B cell (primary cell): ENCODE measurements around the gene RHOD.

ENCODE experiments used
- EZH2 ChIP-seq: IDR thresholded peaks from 2 replicates; pipeline ENCODE4 v1.6.1; 2012; ENCODE audit warnings: borderline replicate concordance, low read depth, mild to moderate bottlenecking, moderate library complexity, low read length; ENCODE audit not compliant: insufficient read depth, poor library complexity, severe bottlenecking
- TF ChIP-seq, protein P1 (sequence below): fragments of 200-600 bp; IDR thresholded peaks from one replicate; pipeline ENCODE4 v1.8.0; 2022; ENCODE audit warnings: antibody characterized with exemption, mild to moderate bottlenecking

DNA sequence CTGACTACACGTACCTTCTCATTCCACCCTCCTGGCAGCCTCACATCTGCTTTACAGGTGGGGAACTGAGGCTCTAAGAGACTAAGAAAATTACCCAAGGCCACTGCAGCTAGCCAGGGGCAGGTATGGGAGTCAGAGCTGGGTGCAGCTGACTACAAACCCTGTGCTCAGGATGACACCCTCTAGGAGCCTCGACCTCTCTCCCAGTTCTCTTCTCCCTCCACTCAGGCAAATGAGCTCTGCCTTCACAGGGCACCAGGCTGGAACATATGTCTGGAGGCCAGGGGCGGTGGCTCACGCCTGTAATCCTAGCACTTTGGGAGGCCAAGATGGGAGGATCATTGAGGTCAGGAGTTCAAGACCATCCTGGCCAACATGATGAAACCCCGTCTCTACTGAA is 29.7 kb upstream of the RHOD start:
- TF ChIP-seq, protein P1, sequence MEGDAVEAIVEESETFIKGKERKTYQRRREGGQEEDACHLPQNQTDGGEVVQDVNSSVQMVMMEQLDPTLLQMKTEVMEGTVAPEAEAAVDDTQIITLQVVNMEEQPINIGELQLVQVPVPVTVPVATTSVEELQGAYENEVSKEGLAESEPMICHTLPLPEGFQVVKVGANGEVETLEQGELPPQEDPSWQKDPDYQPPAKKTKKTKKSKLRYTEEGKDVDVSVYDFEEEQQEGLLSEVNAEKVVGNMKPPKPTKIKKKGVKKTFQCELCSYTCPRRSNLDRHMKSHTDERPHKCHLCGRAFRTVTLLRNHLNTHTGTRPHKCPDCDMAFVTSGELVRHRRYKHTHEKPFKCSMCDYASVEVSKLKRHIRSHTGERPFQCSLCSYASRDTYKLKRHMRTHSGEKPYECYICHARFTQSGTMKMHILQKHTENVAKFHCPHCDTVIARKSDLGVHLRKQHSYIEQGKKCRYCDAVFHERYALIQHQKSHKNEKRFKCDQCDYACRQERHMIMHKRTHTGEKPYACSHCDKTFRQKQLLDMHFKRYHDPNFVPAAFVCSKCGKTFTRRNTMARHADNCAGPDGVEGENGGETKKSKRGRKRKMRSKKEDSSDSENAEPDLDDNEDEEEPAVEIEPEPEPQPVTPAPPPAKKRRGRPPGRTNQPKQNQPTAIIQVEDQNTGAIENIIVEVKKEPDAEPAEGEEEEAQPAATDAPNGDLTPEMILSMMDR = no peak
- no peak for TF ChIP-seq EZH2
